Adrenal gland (tissue), 5 donors: ENCODE data around the gene AHNAK2.

Experiments
- CTCF ChIP-seq, 6 experiments: fragments of 450-650 bp in 4 of 6; fragments of 200-600 bp in 2 of 6; sonication (generic) in 1 of 6; IDR thresholded peaks; 1 replicate in 5 of 6; 2 replicates in 1 of 6; pipeline versions ENCODE4 v1.5.1 to v1.8.0; 2016 to 2021; ENCODE audit warnings: antibody characterized with exemption in 6 of 6, mild to moderate bottlenecking in 2 of 6, moderate library complexity in 1 of 6
- POLR2A ChIP-seq, 2 donors: fragments of 450-650 bp; IDR thresholded peaks; one replicate each; pipeline ENCODE4 v1.6.1; 2017; ENCODE audit warnings: antibody characterized with exemption in 2 of 2, mild to moderate bottlenecking in 2 of 2, moderate library complexity in 1 of 2
- donor health status: DM: no; HTN: no; CAD: no.

GRCh38 chr14:104996032-104996431 lies 17.9 kb upstream of the AHNAK2 start:
- TF ChIP-seq POLR2A (IDR thresholded peaks at IDR 0.05): no peak
- no peak for TF ChIP-seq CTCF (IDR thresholded peaks at IDR 0.05)
